HG03066 (cell line): ENCODE measurements around the gene BAG1.
A peak's percentile ranks its signal among the peaks of the same experiment; 100 is the strongest.

Source experiments
- ATAC-seq: cut with Tn5 transposase; IDR thresholded peaks from one replicate; pipeline ENCODE4 v1.9.1; 2021; ENCODE audit warnings: low read depth; ENCODE audit not compliant: unreplicated experiment

The BAG1 gene

DNA sequence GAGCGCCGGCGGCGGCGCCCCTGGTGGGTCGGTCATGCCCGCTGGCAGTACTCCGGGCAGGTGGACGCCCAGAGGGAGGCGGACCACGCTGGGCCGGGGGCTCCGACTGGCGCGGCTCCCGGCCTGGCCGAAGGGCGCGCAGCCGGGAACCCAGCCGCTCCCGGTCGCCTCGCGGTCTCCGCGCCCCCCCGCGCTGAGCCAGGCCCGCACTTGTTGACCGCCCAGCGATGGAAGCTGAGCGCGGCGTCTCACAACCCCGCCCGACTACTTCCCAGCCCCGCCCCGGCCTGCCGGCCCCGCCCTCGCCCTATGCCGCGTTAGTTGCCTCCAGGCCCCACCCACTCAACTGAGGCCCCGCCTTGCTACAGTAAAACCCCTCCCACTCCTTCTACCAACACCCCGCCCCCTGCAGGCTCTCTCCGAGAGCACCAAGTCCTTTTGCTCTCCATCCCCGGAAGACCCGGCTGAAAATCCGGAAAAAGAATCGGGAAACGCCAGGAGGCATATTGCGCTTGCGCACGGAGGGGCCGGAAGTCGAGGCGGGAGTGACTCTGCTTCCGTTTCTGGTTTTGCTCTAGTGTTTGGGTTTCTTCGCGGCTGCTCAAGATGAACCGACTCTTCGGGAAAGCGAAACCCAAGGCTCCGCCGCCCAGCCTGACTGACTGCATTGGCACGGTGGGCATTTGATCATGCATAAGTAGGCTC lies at the start of gene BAG1, which contains the start of gene CHMP5:
TSS of gene BAG1 (minus strand) at position 236 of the 705 bp plus-strand sequence.
TSS of gene CHMP5 (plus strand) at position 577 of the 705 bp plus-strand sequence. CDS start at position 607, 30 bp downstream.
- ATAC-seq: peak; percentile 84

DNA sequence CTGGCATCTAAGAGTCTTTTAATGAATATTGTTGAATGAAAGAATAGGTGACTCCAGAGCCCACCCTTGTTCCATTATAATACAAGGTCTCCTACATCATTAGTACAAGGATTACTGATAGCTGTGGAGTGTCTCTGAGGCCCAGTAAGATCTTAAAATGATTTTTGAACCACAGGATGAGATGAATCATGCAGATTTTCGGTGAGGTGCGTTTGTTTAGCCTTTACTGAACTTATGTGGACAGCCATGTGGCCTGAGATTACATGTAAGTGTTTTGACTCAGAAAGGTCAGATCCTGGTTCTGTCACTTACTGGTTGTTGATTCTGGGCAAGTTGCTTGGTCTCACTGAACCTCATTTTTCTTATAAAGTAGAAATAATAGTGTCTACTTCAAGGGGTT lies 47.4 kb upstream of the BAG1 start:
- no peak for ATAC-seq

DNA sequence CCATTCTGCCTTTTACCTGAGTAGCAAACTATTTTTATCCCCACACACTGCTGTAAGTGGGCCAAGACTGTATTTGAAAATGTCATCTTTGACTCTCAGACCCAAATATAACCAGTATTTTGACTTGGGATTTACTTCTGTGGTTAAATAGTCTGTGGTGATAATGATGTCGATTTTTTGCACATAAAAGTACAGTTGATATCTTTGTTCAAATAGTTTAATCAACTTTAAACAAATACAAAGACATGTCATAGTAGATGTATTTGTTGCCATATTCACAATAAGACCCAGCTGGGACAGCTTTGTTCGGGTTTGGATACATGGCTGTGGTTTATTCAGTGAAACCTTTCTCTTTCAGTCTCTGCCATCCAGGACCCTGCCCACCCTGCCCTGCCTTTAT lies 46.2 kb upstream of the BAG1 start:
- ATAC-seq: no peak

DNA sequence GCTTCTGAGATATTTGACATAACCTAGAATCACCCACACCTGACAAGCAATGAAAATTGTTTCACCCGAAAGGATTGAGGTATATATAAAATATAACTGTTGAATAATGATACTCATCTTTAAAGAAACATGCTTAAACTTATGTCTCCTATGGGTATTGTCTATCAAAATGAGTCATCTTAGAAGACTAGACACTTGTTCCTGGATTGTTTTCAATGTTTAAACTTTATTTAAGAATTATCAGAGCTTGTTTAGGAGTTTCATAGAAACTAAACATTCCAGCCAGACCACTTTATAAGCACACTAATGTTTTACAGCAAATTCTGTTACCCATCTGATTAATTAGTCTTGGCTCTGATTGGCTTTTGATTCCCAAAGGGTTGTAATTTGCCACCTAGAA lies 45.4 kb upstream of the BAG1 start:
- no peak for ATAC-seq

DNA sequence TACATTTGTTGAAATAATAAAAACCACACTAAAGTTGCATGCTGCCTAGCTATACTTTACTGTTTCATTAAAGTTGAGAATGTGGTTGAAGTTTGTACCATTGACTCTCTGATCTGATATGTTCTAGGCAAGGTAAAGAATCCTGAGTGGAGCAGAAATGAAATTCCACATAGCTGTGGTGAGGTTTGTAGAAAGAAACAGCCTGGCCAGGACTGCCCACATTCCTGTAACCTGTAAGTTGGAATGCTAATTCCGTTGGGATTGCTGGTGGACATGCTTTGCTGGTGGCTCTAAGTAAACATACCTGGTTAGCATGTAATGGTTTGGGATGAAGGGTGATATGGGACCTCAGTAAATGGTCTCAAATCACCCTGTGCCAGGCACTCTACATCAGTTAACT lies 42.6 kb upstream of the BAG1 start:
- no peak for ATAC-seq

DNA sequence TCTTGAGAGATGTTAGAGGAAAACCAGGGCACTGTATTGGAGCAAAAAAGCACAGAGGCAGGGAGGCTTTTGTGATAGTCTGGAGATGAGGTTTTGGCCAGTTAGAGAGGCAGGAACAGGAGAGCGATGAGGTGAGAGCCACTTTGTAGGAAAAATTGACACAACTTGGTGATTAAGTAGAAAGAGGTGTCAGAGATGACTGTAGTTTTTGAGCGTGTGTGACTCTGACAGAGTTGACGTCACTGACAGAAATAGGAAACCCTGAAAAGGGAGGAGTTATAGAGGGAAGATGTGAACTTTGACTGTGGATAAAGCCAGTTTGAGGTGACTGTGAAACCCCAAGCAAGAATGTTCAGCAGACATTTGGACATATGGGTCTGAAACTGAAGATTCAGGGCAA lies 41.5 kb upstream of the BAG1 start:
- no peak for ATAC-seq

DNA sequence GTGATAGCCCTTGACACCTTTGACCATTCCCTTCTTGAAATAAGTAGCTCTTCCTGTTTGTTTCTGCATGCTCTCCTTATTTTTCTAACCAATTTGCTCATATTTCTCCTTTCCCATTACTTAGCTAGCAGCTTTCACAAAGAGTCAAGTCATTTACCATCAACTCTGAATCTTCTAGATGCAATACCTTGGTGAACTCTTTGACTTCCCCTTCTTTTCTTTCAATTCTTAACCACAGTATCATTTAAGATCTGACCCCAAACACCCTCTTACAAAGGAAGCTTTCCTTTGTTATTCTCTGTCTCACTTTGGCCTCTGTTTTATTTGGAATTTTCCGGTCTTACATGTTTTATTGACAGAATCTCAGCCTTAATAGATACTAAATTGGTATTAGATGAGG lies 39.9 kb upstream of the BAG1 start:
- no peak for ATAC-seq

DNA sequence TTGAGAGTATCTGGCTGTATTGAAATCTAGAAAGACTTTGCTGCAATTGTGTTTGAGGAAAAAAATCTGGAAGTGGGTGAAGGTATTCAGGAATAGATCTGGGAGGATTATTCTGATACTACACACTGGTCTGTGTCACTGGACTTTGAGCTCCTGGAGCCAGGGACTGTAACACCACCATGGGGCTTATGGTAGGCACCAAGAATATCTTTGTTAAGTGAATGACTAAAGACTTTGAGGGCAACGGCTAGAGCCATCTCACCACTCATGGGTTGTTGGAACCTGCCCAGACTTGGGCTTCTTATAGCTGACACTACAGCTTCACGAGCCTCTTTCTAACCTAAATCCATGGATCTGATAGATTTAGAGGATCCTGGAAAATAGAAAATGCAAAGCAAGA lies 36.0 kb upstream of the BAG1 start:
- ATAC-seq: no peak

DNA sequence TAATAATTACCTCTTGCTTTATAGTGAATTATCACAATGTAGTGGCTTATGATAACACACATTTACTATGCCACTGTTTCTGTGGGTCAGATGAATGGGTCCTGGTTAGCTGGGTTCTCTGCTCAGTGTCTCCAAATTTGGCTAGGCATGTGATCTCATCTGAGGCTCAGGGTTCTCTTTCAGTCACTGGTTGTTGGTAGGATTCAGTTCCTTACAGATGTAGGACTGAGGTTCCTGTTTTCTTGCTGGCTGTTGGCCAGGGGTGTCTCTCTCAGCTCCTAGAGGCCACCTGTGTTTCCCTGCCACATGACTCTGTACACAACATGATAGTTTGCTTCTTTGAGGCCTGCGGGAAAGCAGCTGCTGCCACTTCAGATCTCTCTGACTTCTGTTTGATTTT lies 32.9 kb upstream of the BAG1 start:
- ATAC-seq: peak; percentile 92

DNA sequence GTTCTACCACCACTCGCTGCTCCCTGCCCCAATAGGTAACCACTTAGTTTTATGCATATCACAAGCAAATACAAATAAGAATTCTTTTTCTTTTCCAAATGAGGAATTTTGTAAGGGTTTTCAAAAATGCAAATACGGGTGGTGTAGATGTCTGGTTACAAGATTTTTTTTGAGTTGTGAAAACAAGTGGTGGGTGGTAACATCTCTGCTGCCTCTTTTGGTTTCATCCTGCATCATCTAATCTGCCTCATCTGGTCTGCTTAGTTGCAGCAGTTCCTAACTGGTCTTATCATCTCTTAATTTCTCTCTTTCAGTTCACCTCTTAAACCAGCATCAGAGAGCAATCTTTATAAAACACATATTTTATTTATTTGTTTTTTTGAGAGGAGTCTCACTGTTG lies 31.1 kb upstream of the BAG1 start:
- peak; percentile 40 for ATAC-seq

DNA sequence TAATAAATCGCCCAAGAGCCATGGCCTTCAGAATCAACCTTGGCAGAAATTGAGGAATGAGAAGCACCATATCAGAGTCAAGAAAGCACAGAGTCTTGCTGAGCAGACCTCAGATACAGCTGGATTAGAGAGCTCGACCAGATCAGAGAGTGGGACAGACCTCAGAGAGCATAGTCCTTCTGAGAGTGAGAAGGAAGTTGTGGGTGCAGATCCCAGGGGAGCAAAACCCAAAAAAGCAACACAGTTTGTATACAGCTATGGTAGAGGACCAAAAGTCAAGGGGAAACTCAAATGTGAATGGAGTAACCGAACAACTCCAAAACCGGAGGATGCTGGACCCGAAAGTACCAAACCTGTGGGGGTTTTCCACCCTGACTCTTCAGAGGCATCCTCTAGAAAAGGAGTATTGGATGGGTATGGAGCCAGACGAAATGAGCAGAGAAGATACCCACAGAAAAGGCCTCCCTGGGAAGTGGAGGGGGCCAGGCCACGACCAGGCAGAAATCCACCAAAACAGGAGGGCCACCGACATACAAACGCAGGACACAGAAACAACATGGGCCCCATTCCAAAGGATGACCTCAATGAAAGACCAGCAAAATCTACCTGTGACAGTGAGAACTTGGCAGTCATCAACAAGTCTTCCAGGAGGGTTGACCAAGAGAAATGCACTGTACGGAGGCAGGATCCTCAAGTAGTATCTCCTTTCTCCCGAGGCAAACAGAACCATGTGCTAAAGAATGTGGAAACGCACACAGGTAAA lies 30.3 kb upstream of the BAG1 start:
- ATAC-seq: no peak

DNA sequence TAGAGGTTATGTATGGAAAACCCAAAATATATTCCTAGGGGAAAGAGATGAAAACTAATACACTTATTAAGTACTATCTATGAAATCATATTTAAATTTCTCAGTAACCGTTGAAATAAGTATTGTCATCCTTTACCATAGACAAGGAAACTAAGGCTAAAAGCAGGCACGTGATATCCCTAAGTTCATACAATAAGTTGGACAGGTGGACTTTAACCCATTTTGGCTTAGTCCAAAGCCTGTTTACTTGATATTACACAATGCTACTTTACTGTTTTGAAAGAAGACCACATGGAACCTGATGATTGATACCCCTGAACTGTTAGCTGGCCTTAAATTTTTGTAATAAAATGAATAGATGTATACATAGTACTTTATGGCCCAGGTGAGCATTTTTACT lies 29.3 kb upstream of the BAG1 start:
- ATAC-seq: no peak

DNA sequence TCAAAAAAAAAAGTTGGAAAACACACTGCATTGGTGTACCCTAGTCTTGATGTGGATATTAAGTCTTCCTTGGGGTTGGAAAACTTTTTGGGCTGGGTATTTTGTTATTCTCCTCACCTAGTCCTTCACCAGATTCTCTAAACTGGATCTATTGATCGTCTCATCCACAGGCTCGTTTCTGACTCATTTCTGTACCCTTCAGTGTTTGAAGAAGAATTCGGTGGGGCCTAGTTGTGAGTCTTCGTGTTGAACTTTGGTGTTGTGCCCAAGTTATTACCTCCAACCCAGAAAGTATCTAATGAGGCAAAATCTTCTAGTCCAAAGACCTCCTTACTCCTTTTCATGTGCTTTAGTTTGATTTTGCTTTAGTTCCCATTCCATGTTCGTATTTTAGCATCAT lies 27.4 kb upstream of the BAG1 start:
- ATAC-seq: no peak

DNA sequence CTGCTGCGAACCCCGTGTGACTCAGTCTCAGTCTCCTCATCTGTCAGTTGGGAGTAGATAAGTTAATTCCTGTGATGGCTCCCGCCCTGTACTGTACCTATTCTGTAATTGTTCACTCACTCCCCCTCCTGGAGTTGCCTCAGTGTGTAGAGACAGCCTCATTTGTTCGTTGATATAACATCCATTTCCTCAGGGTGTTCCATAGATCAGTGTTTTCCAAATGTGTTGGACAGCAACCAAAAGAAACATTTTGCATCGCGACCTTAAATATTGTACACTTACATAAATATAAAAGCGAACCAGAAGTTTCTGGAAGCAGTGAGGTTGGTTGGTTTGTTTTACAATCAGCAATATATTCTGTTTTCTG lies 26.5 kb upstream of the BAG1 start:
- ATAC-seq: peak; percentile 1

DNA sequence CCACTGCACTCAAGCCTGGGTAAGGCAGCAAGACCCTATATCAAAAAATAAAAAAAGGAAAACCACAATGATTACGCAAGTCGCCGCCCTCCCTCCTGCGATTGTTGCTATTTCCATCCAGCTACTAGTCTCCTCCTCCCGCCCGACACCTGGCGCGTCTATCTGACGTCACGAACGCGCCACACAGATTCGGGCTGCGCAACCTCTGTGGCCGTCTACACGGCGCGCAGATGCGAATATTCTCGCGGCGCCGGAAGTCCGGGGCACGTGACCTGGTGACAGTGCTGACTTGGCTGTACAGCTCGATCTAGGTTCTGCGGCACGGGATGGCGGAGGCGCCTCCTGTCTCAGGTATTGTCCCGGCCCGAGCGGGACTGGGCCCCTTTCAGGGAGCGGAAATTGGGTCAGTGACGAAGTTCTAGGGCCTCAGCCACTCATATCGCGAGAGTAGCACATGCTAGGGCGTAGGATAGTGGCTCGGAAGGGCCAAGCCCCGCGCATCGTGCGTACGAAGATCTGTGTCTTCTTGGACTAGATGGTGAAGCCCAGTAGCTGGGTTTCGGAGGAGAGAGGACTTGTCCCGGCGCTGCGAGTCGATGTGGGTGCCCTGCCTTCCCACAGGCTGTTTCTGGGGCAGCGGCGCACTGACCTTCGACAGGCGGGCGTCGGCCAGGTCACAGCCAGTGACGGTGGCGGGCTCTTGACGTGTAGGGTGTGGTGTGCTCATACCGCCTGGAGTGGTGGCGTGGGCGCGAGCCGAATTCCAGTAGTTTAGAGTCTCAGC lies 25.9 kb upstream of the BAG1 start, which contains the start of gene NFX1:
TSS of gene NFX1 (plus strand) at position 270 of the 784 bp plus-strand sequence. CDS start at position 327, 57 bp downstream.
- ATAC-seq: peak; percentile 88

DNA sequence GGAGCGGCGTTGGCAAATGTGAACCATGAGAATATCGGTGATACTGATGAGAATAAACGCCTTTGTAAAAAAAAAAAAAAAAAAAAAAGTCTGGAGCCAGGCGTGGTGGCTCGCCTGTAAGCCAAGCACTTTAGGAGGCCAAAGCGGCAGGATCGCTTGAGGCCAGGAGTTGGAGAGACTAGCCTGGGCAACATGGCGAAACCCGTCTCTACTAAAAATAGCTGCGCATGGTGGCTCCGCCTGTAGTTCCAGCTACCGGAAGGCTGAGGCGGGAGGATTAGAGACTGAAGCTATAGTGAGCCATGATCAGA lies 25.4 kb upstream of the BAG1 start:
- ATAC-seq: no peak

DNA sequence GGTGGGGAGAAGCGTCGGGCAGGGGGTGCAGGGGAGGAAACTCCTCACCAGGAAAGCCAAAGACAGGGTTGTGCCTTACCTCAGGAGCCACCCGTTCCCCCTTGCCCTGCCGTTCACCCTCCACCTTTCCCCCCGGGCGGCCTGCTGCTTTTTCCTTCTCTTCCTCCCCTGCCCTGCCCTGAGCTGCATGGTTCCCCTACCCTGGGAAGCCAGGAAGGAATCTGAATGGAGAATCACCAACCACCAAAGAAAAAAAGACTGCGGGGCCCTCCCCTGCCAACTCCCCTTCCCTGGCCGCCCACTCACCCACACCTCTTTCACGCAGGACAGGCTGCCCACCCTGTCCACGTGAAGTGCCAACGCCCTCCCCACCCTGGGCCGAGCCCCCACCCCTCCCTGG lies 25.0 kb upstream of the BAG1 start:
- no peak for ATAC-seq

DNA sequence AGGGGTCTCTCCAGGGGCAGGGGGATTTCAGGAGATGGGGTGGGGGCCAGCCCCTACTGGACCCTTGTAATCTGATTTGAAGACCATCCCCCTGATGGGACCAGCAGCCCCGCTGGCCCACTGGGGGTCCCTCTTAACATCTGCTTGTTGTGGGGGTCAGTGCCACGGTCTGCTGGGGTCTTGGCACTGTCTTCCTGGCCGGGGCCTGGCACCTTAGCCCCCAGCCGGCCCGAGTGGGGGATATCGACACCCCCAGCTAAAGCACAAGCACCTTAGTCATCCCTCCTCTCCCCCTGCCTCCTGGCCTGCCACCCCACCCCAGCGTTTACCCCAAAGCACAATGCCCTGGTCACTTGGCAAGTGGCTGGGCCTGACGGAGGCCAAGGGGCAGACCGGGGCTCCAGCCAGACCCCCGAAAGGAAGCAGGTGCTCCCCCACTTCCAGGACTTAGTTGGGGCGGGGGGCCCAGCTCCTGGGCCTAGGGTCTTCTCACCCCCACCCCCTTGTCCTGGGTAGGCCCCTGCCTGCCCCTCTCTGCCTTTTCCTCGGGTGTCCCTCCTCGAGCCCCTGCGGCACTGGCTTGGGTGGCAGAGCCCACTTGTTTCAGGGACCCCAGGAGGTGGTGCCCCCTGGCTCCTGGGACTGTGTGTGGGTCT lies 24.4 kb upstream of the BAG1 start:
- ATAC-seq: no peak

DNA sequence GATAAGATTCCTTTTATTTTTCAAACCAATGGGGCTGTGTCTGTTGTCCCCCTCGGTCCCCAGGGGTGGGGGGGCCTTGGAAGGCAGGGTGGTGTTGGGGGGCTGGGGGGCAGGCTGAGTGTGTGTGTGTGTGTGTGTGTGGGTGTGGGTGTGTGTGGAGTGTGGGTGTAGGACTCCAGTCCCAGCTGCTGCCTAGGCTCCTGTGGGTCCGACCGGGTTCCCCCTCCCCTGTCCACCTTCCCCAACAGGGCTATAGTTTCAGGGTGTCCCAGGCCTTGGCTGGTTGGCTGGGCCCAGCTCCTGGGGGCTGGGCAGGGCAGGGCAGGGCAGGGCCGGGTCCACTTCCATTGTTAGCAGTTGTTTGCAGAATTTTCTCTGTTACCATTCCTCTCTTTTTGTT lies 23.7 kb upstream of the BAG1 start:
- ATAC-seq: no peak

DNA sequence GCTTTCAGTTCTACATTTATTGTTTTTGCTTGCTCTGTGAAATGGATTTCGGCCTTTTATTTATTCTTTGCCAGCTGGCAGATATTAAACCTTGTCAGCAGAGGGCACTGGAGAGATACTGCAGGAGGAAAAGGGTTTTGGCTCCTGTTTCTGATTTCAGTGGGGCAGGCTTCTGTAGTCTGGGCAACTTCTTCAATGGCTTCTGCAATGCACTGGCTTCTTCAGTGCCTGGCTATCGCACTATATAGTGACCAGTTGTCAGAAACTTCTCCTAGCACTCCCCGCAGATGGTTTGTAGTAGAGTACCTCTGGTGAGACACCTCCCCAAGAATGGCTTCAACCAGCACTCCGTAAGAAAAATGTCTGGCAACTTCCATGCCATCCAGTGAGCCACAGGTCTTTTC lies 22.6 kb upstream of the BAG1 start:
- no peak for ATAC-seq

DNA sequence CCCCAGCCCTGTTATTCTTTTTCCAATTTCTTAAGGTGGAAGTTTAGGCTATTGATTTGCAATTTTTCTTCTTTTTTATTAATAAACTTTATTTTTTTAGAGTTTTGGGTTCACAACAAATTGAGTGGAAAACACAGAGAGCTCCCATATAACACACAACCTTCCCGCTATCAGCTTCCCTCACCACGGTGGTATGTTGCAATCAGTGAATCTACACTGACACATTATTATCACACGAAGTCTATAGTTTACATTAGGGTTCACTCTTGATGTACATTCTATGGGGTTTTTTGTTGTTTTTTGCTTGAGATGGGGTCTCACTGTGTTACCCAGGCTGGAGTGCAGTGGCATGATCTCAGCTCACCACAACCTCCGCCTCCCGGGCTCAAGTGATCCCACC lies 21.0 kb upstream of the BAG1 start:
- ATAC-seq: no peak
